Endothelial cell of umbilical vein (primary cell): ENCODE results near the gene MRPL53. TPM values are rescaled to one million over a fixed set of nuclear protein-coding genes. Genes with fewer than 3 reads are reported as not detected.
"Not testable (repeated sequence)": the region's sequence is repeated elsewhere in the genome, so short reads cannot be mapped to it uniquely, and the experiment has no call there.

ENCODE experiments used
- BruUV-seq: library from RNA; stranded (reverse); fragments of 400-500 nt; replicated peaks from 2 replicates; lab custom pipeline; 2021; lab: Mats Ljungman, UMichigan
- CTCF ChIA-PET: fragments of 300-600, 350-600 bp; sonication (Branson Sonifier 250); formaldehyde crosslinking; loops from one replicate; lab custom pipeline; 2021; ENCODE audit warnings: antibody characterized with exemption, inconsistent platforms; lab: Charles Lee
- POLR2A ChIA-PET: fragments of 300-600, 350-600 bp; sonication (Branson Sonifier 250); formaldehyde crosslinking; loops from one replicate; lab custom pipeline; 2021; ENCODE audit warnings: antibody characterized with exemption, inconsistent platforms; lab: Charles Lee
- DNase-seq: peaks from one replicate; pipeline ENCODE4 v3.0.0-alpha.2; 2011; ENCODE audit warnings: low read depth, low spot score
- FAIRE-seq: peaks from 2 replicates; lab custom pipeline; 2011; peaks lifted over from hg19 to GRCh38; lab: Jason Lieb, UNC
- H2AFZ ChIP-seq: 2 replicates; pipeline ENCODE4 v1.6.0; 2012; ENCODE audit warnings: low read depth, low read length, control low read depth, inconsistent platforms
- H3K27ac ChIP-seq: 2 replicates; pipeline ENCODE4 v1.5.1; 2011; ENCODE audit warnings: low read depth, mild to moderate bottlenecking, control low read depth, low read length, moderate library complexity; ENCODE audit not compliant: insufficient read depth
- H3K27me3 ChIP-seq, 2 experiments: 2 replicates each; pipeline versions ENCODE4 v1.6.0 to v1.6.1; 2011; ENCODE audit warnings: low read length in 2 of 2, mixed read lengths in 1 of 2; ENCODE audit not compliant: control insufficient read depth in 2 of 2, insufficient read depth in 2 of 2
- H3K36me3 ChIP-seq, 2 experiments: 2 replicates in 1 of 2; 3 replicates in 1 of 2; pipeline ENCODE4 v1.5.1; 2011; ENCODE audit warnings: low read length in 2 of 2, mild to moderate bottlenecking in 1 of 2, moderate library complexity in 1 of 2; ENCODE audit not compliant: control insufficient read depth in 2 of 2, insufficient read depth in 2 of 2; ENCODE audit errors: extremely low read depth in 1 of 2
- H3K4me1 ChIP-seq: 3 replicates; pipeline ENCODE4 v1.5.1; 2011; ENCODE audit warnings: mild to moderate bottlenecking, low read length; ENCODE audit not compliant: control insufficient read depth, insufficient read depth; ENCODE audit errors: extremely low read depth
- H3K4me2 ChIP-seq: 2 replicates; pipeline ENCODE4 v1.6.1; 2011; ENCODE audit warnings: low read length, control low read depth, mixed read lengths; ENCODE audit not compliant: insufficient read depth
- H3K4me3 ChIP-seq, 3 experiments: fragments of 200-600 bp in 1 of 3; sonication (generic), shearing (Covaris generic) in 1 of 3; replicated peaks in 1 of 3; 2 replicates each; pipeline ENCODE4 v1.5.1; 2011 to 2016; ENCODE audit warnings: control low read depth in 3 of 3, low read length in 3 of 3, mild to moderate bottlenecking in 2 of 3, inconsistent platforms in 1 of 3, low read depth in 1 of 3, moderate library complexity in 1 of 3; ENCODE audit not compliant: insufficient read depth in 1 of 3
- H3K79me2 ChIP-seq: 2 replicates; pipeline ENCODE4 v1.6.0; 2012; ENCODE audit warnings: low read length, inconsistent platforms; ENCODE audit not compliant: control insufficient read depth, insufficient read depth
- H3K9ac ChIP-seq: replicated peaks from 2 replicates; pipeline ENCODE3; 2011; ENCODE audit warnings: low read length, control low read depth; ENCODE audit not compliant: insufficient read depth; ENCODE audit errors: extremely low read depth
- H3K9me1 ChIP-seq: replicated peaks from 3 replicates; pipeline ENCODE4 v1.6.0; 2011; ENCODE audit warnings: mild to moderate bottlenecking, low read length; ENCODE audit not compliant: control insufficient read depth, insufficient read depth; ENCODE audit errors: extremely low read depth
- H3K9me3 ChIP-seq: replicated peaks from 2 replicates; pipeline ENCODE4 v1.5.1; 2012; ENCODE audit warnings: low read length, inconsistent platforms; ENCODE audit not compliant: control insufficient read depth, insufficient read depth
- H4K20me1 ChIP-seq: replicated peaks from 2 replicates; pipeline ENCODE3; 2011; ENCODE audit warnings: mild to moderate bottlenecking, low read length; ENCODE audit not compliant: control insufficient read depth, insufficient read depth; ENCODE audit errors: extremely low read depth
- JUN ChIP-seq: IDR thresholded peaks from 2 replicates; pipeline ENCODE4 v1.6.1; 2011; ENCODE audit warnings: borderline replicate concordance, low read depth; ENCODE audit not compliant: insufficient read length, insufficient read depth
- MAX ChIP-seq: IDR thresholded peaks from 2 replicates; pipeline ENCODE4 v1.6.1; 2011; ENCODE audit not compliant: insufficient read depth, insufficient read length
- MYC ChIP-seq: IDR thresholded peaks from one replicate; pipeline ENCODE4 v1.6.1; 2011; ENCODE audit warnings: mild to moderate bottlenecking, low read depth, low read length
- dilution Hi-C: fragments of 300-500 bp; cut with MboI; formaldehyde crosslinking; loops from one replicate; pipeline ENCODE4 v1.15.0; 2019; ENCODE audit warnings: low sequenced_read_pairs; ENCODE audit not compliant: extremely low pct_ligation_motif_present
- intact Hi-C: fragments of 100-400 bp; cut with micrococcal nuclease; formaldehyde crosslinking; loops from one replicate; pipeline ENCODE4 v1.10.0; 2022
- polyA plus RNA-seq, 4 experiments: library from polyadenylated mRNA; depleted of rRNA in 3 of 4; stranded (reverse) in 3 of 4; unstranded in 1 of 4; fragments of >200 nt; gene quantifications; 2 replicates each; pipeline versions ENCODE4 v1.2.1 to v1.2.3, GENCODE V29; 2011 to 2012; ENCODE audit warnings: missing spikeins in 1 of 4
- total RNA-seq: library from RNA; stranded (reverse); gene quantifications from 2 replicates; pipeline ENCODE4 v1.2.3, GENCODE V29; 2021

MRPL53 gene
- total and polyA plus RNA-seq, 2 donors (not counting 3 experiments of a cell fraction or from before 2014, with no cell fraction given), result 68.7 to 69.7 TPM

GRCh38 chr2:74444498-74445318, 27.8 kb downstream of the MRPL53 start:
- Histone ChIP-seq H3K4me1 (peaks cover 21% of the 10 kb centered on the region), H3K79me2 (no peaks in the 10 kb centered on the region), H3K9me1 (no peaks in the 10 kb centered on the region), H3K4me2 (no peak overlapping the region), H3K27ac (no peak overlapping the region), H4K20me1 (no peaks in the 10 kb centered on the region), H3K4me3 (no peak overlapping the region), H3K27me3 (peaks cover 22 to 36% of the 10 kb centered on the region in 2 experiments), H3K36me3 (no peaks in the 10 kb centered on the region), H3K9ac (no peak overlapping the region), H2AFZ (no peak overlapping the region), H3K9me3 (no peaks in the 10 kb centered on the region)
- ChIA-PET CTCF (interaction anchor here (1.1 to 1.5 kb wide), 3 partner anchors 10 to 87 kb away, joined by 3 read pairs; partner anchors contain the start of genes INO80B and WBP1), POLR2A (no interaction called here)
- TF ChIP-seq MYC, result no peak
- no peak for TF ChIP-seq MAX
- no peak for TF ChIP-seq JUN
- no TSS peak for BruUV-seq
- dilution Hi-C loops, result no loop called here
- FAIRE-seq (peak; percentile 35), DNase-seq (no peak)
- intact Hi-C loops, result loop anchor here (1.0 kb wide), 1 partner anchor 10 kb away; no protein-coding TSS in a partner anchor

- H2AFZ ChIP-seq, CTCF ChIA-PET: not testable (repeated sequence)
Observed at GRCh38 chr2:74442483-74443297, 29.8 kb downstream of the MRPL53 start.

More at GRCh38 chr2:74442483-74443297, 29.8 kb downstream of the MRPL53 start:
- FAIRE-seq, H3K9ac ChIP-seq, H3K9me3 ChIP-seq, dilution Hi-C loops, H3K27ac ChIP-seq, DNase-seq, intact Hi-C loops, H3K4me3 ChIP-seq, H3K9me1 ChIP-seq, POLR2A ChIA-PET, H3K4me2 ChIP-seq, H3K36me3 ChIP-seq, H3K79me2 ChIP-seq, BruUV-seq, H4K20me1 ChIP-seq: not testable (repeated sequence)
- Histone ChIP-seq H3K27me3 (peaks cover 22 to 35% of the 10 kb centered on the region in 2 experiments), H3K4me1 (peaks cover 27% of the 10 kb centered on the region)
